ENCODE results near the gene TRMT2A.

The TRMT2A gene

DNA sequence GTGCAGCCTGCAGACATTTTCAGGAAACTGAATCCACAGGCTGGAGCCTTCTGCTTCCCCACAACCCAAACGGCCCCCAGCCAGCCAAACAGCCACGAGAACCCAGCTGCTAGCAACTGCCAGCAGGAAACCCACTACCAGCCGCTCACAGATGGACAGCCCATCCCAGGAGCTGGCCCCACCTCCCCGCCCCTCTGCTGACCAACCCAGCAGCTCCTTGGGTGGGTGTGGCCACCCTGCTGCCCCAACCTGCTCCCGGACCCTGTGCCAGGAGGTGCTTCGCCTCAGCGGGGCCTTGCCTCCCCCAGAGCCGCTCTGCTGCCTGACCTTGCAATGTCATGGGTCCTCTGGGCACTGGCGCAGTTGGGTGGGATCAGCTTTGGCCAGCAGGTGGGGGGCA lies 42.0 kb upstream of the TRMT2A start:
- no peak for TF ChIP-seq EZH2phosphoT487 (conservative IDR thresholded peaks at IDR 0.05; ENCODE audit: low read length)
- TF ChIP-seq, protein P1, sequence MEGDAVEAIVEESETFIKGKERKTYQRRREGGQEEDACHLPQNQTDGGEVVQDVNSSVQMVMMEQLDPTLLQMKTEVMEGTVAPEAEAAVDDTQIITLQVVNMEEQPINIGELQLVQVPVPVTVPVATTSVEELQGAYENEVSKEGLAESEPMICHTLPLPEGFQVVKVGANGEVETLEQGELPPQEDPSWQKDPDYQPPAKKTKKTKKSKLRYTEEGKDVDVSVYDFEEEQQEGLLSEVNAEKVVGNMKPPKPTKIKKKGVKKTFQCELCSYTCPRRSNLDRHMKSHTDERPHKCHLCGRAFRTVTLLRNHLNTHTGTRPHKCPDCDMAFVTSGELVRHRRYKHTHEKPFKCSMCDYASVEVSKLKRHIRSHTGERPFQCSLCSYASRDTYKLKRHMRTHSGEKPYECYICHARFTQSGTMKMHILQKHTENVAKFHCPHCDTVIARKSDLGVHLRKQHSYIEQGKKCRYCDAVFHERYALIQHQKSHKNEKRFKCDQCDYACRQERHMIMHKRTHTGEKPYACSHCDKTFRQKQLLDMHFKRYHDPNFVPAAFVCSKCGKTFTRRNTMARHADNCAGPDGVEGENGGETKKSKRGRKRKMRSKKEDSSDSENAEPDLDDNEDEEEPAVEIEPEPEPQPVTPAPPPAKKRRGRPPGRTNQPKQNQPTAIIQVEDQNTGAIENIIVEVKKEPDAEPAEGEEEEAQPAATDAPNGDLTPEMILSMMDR (IDR thresholded peaks at IDR 0.05; ENCODE audit: insufficient read depth, low read length, poor library complexity, severe bottlenecking), result no peak
- H3K4me2 ChIP-seq (ENCODE audit: low read depth, low read length, poor library complexity, severe bottlenecking), result no peak overlapping the region
- H4K20me1 ChIP-seq (ENCODE audit: low read depth, low read length), result no peaks in the 10 kb centered on the region
- H3K9ac ChIP-seq (ENCODE audit: low read length), result no peak overlapping the region
- H3K9me2 ChIP-seq (replicated peaks; ENCODE audit: insufficient read depth, low read length), result no peaks in the 10 kb centered on the region
- no peaks in the 10 kb centered on the region for H3F3A ChIP-seq (ENCODE audit: insufficient read depth)
- no peaks in the 10 kb centered on the region for H3K9me3 ChIP-seq (ENCODE audit: insufficient read depth, low read length)
- no peak overlapping the region for H3K27ac ChIP-seq (ENCODE audit: low read depth, low read length)
- H3K27me3 ChIP-seq (ENCODE audit: low read length), result no peaks in the 10 kb centered on the region
- H2AFZ ChIP-seq (ENCODE audit: low read depth, low read length, severe bottlenecking), result no peak overlapping the region
- no peaks in the 10 kb centered on the region for H3K36me3 ChIP-seq (ENCODE audit: low read length)
- no peak overlapping the region for H3K4me3 ChIP-seq (ENCODE audit: insufficient read depth, low read length, poor library complexity, severe bottlenecking)
- no peaks in the 10 kb centered on the region for H3K79me2 ChIP-seq (ENCODE audit: insufficient read depth, low read length)

DNA sequence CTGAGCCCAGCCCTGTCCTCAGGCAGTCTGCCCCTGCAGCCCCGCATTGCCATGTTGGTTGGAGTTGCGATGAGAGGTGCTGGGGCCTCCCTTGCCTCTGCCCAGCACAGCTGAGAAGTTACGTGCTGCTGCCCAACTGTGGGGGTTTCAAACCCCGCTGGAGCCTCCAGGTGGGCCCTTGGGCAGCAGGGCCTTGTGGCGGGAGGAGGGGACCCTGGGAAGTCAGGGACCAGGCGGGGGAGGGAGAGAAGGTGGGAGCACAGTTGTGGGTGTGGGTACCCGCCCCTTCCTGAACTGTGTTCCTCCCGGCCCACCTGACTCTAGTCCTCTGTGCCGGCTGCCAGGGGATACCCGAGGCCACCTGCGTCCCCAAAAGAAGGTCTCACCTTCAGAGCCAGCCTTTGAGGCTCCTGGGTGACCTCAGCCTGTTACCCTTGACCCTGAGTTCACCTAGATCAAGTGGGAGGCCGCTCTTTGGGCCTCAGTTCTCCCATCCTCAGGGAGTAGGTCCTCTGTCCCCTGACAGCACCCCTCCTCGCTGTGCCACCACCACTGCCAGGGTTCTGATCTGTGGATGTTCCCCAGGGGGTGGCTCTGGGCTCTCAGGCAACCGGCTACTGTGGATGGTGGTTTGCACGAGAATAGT lies 41.5 kb upstream of the TRMT2A start:
- no peaks in the 10 kb centered on the region for H3K27me3 ChIP-seq (ENCODE audit: low read length)
- TF ChIP-seq EZH2phosphoT487 (conservative IDR thresholded peaks at IDR 0.05; ENCODE audit: low read length), result no peak
- TF ChIP-seq, protein P1 (IDR thresholded peaks at IDR 0.05; ENCODE audit: insufficient read depth, low read length, poor library complexity, severe bottlenecking), result no peak

DNA sequence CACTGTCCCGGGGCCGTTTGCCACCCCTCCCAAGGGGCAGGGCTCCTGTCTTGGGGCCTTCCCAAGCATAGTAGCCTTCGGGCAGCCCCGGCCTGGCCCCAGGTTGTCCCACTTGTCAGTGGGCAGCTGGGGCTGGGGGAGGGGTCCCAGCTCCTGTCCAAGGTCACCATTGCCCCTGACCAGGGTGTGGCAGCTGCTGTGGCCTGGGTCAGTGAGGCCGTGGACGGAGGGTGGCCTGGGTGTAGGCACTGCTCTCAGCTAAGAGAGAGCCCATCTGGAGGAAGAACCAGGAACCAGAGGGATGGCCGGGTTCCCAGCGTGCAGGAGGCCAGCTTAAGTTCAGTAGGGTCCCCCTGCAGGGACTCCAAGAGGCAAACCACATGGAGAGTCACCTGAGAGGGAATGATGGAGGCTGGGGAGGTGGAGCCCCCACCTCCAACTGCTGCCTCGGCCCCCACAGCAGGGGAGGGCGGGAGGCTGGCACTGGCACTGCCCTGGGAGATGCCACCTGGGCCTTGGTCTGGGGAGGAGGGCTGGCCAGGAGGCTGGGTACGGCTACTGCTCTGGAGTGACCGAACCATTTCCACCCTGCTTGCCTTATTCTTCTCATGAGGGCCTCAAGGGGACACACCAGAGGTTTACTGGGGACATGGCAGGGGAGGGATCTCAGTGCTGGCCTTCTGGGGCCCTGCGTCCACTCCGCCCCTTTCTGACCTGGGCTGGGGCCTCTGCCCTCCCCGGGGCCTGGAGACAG lies 40.6 kb upstream of the TRMT2A start:
- Histone ChIP-seq H3K4me3 (ENCODE audit: insufficient read depth, low read length, poor library complexity, severe bottlenecking) (no peak overlapping the region), H3K9ac (ENCODE audit: low read length) (no peak overlapping the region), H3K79me2 (ENCODE audit: insufficient read depth, low read length) (no peaks in the 10 kb centered on the region), H2AFZ (ENCODE audit: low read depth, low read length, severe bottlenecking) (no peak overlapping the region), H3K4me2 (ENCODE audit: low read depth, low read length, poor library complexity, severe bottlenecking) (no peak overlapping the region), H3F3A (ENCODE audit: insufficient read depth) (no peaks in the 10 kb centered on the region), H3K27me3 (ENCODE audit: low read length) (no peaks in the 10 kb centered on the region), H3K36me3 (ENCODE audit: low read length) (no peaks in the 10 kb centered on the region), H3K27ac (ENCODE audit: low read depth, low read length) (no peak overlapping the region), H3K9me2 (replicated peaks; ENCODE audit: insufficient read depth, low read length) (no peaks in the 10 kb centered on the region), H3K9me3 (ENCODE audit: insufficient read depth, low read length) (no peaks in the 10 kb centered on the region), H4K20me1 (ENCODE audit: low read depth, low read length) (no peaks in the 10 kb centered on the region)
- TF ChIP-seq EZH2phosphoT487 (conservative IDR thresholded peaks at IDR 0.05; ENCODE audit: low read length), result no peak
- TF ChIP-seq, protein P1 (IDR thresholded peaks at IDR 0.05; ENCODE audit: insufficient read depth, low read length, poor library complexity, severe bottlenecking), result no peak

More for the DNA sequence above, 41.5 kb upstream of the TRMT2A start:
- no peak overlapping the region for H3K27ac ChIP-seq (ENCODE audit: low read depth, low read length)
- no peaks in the 10 kb centered on the region for H3K36me3 ChIP-seq (ENCODE audit: low read length)
- H3K4me2 ChIP-seq (ENCODE audit: low read depth, low read length, poor library complexity, severe bottlenecking), result no peak overlapping the region
- H3K9ac ChIP-seq (ENCODE audit: low read length), result no peak overlapping the region
- no peaks in the 10 kb centered on the region for H3K79me2 ChIP-seq (ENCODE audit: insufficient read depth, low read length)
- no peaks in the 10 kb centered on the region for H3K9me2 ChIP-seq (replicated peaks; ENCODE audit: insufficient read depth, low read length)
- H2AFZ ChIP-seq (ENCODE audit: low read depth, low read length, severe bottlenecking), result no peak overlapping the region
- H3F3A ChIP-seq (ENCODE audit: insufficient read depth), result no peaks in the 10 kb centered on the region
- no peaks in the 10 kb centered on the region for H4K20me1 ChIP-seq (ENCODE audit: low read depth, low read length)
- H3K9me3 ChIP-seq (ENCODE audit: insufficient read depth, low read length), result no peaks in the 10 kb centered on the region
- no peak overlapping the region for H3K4me3 ChIP-seq (ENCODE audit: insufficient read depth, low read length, poor library complexity, severe bottlenecking)

All from SU-DHL-6 (cell line).